Dermis blood vessel endothelial cell (primary cell): ENCODE data around the gene ARFRP1. TPM values are rescaled to one million over a fixed set of nuclear protein-coding genes. Genes with fewer than 3 reads are reported as not detected.
A peak's percentile ranks its signal among the peaks of the same experiment; 100 is the strongest.

Experiments used
- DNase-seq: peaks from one replicate; pipeline ENCODE4 v3.0.0; 2010
- total RNA-seq: library from RNA; depleted of rRNA; stranded (reverse); fragments of >200 nt; gene quantifications from 2 replicates; pipeline ENCODE4 v1.2.3, GENCODE V29; 2014

Gene ARFRP1
- total RNA-seq, 1 donor from 2014 or later = 48.3 TPM

- no peak for DNase-seq
Observed at GRCh38 chr20:63701329-63702035, 6.3 kb downstream of the ARFRP1 start.

- no peak for DNase-seq
Observed at GRCh38 chr20:63701051-63701328, 6.8 kb downstream of the ARFRP1 start.

GRCh38 chr20:63700199-63701050, 7.4 kb downstream of the ARFRP1 start:
- DNase-seq = no peak

- DNase-seq = no peak
Observed at GRCh38 chr20:63699466-63700198, 8.1 kb downstream of the ARFRP1 start.

GRCh38 chr20:63698739-63699465, 8.9 kb downstream of the ARFRP1 start:
- DNase-seq = peak; percentile 89

- DNase-seq = no peak
Observed at GRCh38 chr20:63697868-63698545, 9.8 kb downstream of the ARFRP1 start.

- no peak for DNase-seq
Observed at GRCh38 chr20:63697357-63697867, 10.4 kb downstream of the ARFRP1 start.

- DNase-seq = no peak
Observed at GRCh38 chr20:63696628-63697356, 11.0 kb downstream of the ARFRP1 start, which contains the start of gene TNFRSF6B. Gene TNFRSF6B (plus strand): TSS chr20:63696652. CDS start chr20:63696768, 116 bp downstream.

- peak; percentile 46 for DNase-seq
Observed at GRCh38 chr20:63696306-63696627, 11.5 kb downstream of the ARFRP1 start.

GRCh38 chr20:63695424-63696305, 12.1 kb downstream of the ARFRP1 start:
- no peak for DNase-seq

- DNase-seq = no peak
Observed at GRCh38 chr20:63694584-63695423, 13.0 kb downstream of the ARFRP1 start.

- no peak for DNase-seq
Observed at GRCh38 chr20:63693733-63694583, 13.8 kb downstream of the ARFRP1 start.

- DNase-seq = no peak
Observed at GRCh38 chr20:63693083-63693732, 14.6 kb downstream of the ARFRP1 start.

- DNase-seq = no peak
Observed at GRCh38 chr20:63692436-63693082, 15.2 kb downstream of the ARFRP1 start.

GRCh38 chr20:63691711-63692435, 15.9 kb downstream of the ARFRP1 start:
- DNase-seq = no peak
